ENCODE results near the gene ZCCHC12. TPM values are rescaled to one million over a fixed set of nuclear protein-coding genes. Genes with fewer than 3 reads are reported as not detected.

Gene ZCCHC12
- total and polyA plus RNA-seq, 9 of the 15 experiments (the other 6 are each of a cell fraction or from before 2014, with no cell fraction given) = 0.07 to 0.15 TPM; not detected in 7

DNA sequence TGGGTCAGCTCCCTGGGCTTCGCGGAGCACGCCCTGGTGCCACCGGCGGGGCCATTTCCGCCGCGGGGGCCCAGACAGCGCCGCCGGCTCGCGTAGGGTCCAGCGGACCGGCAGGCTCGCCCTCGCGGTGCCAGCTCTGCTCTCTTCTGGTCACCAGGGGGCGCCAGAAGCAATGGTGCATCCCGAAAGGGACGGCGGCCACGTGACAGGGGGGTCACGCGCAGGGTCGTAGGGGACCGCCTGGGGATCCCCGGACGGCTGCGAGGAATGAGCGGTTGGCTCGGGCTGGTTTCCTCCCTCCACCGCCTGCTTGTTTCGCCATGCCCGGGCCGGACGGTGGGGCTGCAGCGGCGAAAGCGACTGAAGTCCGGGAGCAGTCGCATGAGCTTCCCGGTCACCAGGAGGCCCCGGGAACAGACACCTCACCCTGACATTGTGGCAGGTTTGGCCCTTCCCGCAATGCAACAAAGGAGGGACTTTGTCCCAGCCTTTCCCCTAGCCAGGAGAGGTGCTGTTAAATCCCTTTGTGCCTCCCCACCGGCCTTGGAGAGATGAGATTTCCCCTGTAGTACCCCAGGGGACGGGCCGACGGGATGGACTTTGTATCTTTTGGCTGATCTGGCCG, 15.8 kb downstream of the ZCCHC12 start (continued):
- TF ChIP-seq STAT6 (CRISPR knock-in tag; IDR thresholded peaks at IDR 0.05) = no peak
- TF ChIP-seq, protein P1, sequence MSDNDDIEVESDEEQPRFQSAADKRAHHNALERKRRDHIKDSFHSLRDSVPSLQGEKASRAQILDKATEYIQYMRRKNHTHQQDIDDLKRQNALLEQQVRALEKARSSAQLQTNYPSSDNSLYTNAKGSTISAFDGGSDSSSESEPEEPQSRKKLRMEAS (CRISPR knock-in tag; IDR thresholded peaks at IDR 0.05) = peak; percentile 54; the same call in 1 of the 2 replicates
- 0 out of 2 replicates have a peak, but pooled peaks have one; percentile 55 for TF ChIP-seq CLOCK (CRISPR knock-in tag; IDR thresholded peaks at IDR 0.05; ENCODE audit: borderline replicate concordance)
- TF ChIP-seq COPS2 (conservative IDR thresholded peaks at IDR 0.05) = no peak
- no peak for TF ChIP-seq CREB1 (IDR thresholded peaks at IDR 0.05)
- TF ChIP-seq CREB1 (CRISPR knock-in tag; IDR thresholded peaks at IDR 0.05) = no peak
- no peak for TF ChIP-seq FIP1L1 (IDR thresholded peaks at IDR 0.05; ENCODE audit: low read depth, low read length, poor library complexity, severe bottlenecking)
- TF ChIP-seq RAD21 (CRISPR knock-in tag; conservative IDR thresholded peaks at IDR 0.05 in 1 of 2, IDR thresholded peaks at IDR 0.05 in 1 of 2) = peak; percentile 32 to 57
- no peak for TF ChIP-seq IRF2 (CRISPR knock-in tag; IDR thresholded peaks at IDR 0.05)
- no peak for TF ChIP-seq ZNF316 (IDR thresholded peaks at IDR 0.05)
- no peak for TF ChIP-seq ZNF197 (CRISPR knock-in tag; IDR thresholded peaks at IDR 0.05; ENCODE audit: low read depth)
- TF ChIP-seq FOXA1 (IDR thresholded peaks at IDR 0.05; ENCODE audit: borderline replicate concordance) = no peak
- TF ChIP-seq NRF1 (conservative IDR thresholded peaks at IDR 0.05 in 1 of 2, IDR thresholded peaks at IDR 0.05 in 1 of 2) = no peak; a peak in 1 of 4 replicates
- TF ChIP-seq ZNF766 (CRISPR knock-in tag; conservative IDR thresholded peaks at IDR 0.05) = no peak
- no peak for TF ChIP-seq DACH1 (IDR thresholded peaks at IDR 0.05; ENCODE audit: partially characterized antibody)
- no peak for TF ChIP-seq TRIM28 (IDR thresholded peaks at IDR 0.05)
- no peak for TF ChIP-seq LCOR (CRISPR knock-in tag; IDR thresholded peaks at IDR 0.05)
- TF ChIP-seq TBL1XR1 (IDR thresholded peaks at IDR 0.05; ENCODE audit: low read length in 2 of 2) = no peak
- TF ChIP-seq, protein P2, sequence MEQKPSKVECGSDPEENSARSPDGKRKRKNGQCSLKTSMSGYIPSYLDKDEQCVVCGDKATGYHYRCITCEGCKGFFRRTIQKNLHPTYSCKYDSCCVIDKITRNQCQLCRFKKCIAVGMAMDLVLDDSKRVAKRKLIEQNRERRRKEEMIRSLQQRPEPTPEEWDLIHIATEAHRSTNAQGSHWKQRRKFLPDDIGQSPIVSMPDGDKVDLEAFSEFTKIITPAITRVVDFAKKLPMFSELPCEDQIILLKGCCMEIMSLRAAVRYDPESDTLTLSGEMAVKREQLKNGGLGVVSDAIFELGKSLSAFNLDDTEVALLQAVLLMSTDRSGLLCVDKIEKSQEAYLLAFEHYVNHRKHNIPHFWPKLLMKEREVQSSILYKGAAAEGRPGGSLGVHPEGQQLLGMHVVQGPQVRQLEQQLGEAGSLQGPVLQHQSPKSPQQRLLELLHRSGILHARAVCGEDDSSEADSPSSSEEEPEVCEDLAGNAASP (IDR thresholded peaks at IDR 0.05) = no peak
- no peak for TF ChIP-seq MTF1 (CRISPR knock-in tag; IDR thresholded peaks at IDR 0.05; ENCODE audit: borderline replicate concordance)
